Measurements from ENCODE around the gene SCYGR3. TPM values are rescaled to one million over a fixed set of nuclear protein-coding genes. Genes with fewer than 3 reads are reported as not detected.
A peak's percentile ranks its signal among the peaks of the same experiment; 100 is the strongest.

The SCYGR3 gene, protein sequence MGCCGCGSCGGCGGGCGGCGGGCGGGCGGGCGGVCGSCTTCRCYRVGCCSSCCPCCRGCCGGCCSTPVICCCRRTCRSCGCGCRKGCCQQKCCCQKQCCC
- total RNA-seq, result not detected

DNA sequence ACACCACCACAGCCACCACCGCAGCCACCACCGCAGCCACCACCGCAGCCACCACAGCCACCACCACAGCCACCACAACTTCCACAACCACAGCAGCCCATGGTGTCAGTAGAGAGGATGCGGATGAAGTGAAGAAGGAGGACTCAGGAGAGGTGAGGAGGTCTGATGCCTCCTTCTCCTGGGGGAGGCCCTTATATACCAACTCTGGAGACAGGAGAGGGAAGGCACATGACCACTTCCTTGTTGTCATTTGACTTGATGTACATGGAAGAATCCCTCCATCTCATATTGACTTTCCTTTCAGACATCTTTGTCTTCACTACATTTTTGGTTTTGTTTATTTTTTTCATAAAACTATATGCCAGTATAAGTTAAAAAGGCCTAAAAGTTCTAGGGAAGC lies at the start of gene SCYGR3:
Gene SCYGR3 (minus strand): TSS at position 101 of the 400 bp plus-strand sequence. CDS start 0 bp downstream, at position 101.
- DNase-seq (ENCODE audit: low spot score in 2 of 2) (no peak), ATAC-seq (no peak)
- Mint-ChIP-seq H3K36me3 (no peaks in the 10 kb centered on the region), H3K9me3 (no peaks in the 10 kb centered on the region), H3K27ac (no peak within 1 kb of the TSS)

DNA sequence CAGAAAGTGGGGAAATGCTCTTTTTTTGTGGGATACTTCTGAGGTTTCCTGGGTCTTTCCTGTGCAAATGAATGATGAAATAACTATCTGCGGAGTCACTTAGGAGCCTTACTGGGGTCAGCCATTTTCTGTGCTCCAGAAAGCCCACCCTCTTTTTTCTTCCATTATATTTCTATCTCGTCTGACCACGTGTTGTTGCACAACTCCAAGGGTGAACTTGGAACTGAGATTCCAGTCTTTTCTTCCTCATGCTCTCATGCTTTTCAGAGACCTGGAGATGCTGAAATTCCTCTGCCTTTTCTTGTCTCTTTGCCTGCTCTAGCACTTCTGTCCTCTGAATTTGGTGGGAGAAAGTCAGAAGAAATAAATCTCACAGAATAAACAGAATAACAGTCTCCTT lies 47.2 kb upstream of the SCYGR3 start:
- DNase-seq (ENCODE audit: low spot score in 2 of 2) (no peak), ATAC-seq (no peak)
- no peaks in the 10 kb centered on the region for H3K9me3 Mint-ChIP-seq
- H3K36me3 Mint-ChIP-seq, result no peaks in the 10 kb centered on the region
- H3K27ac Mint-ChIP-seq, result no peak overlapping the region

DNA sequence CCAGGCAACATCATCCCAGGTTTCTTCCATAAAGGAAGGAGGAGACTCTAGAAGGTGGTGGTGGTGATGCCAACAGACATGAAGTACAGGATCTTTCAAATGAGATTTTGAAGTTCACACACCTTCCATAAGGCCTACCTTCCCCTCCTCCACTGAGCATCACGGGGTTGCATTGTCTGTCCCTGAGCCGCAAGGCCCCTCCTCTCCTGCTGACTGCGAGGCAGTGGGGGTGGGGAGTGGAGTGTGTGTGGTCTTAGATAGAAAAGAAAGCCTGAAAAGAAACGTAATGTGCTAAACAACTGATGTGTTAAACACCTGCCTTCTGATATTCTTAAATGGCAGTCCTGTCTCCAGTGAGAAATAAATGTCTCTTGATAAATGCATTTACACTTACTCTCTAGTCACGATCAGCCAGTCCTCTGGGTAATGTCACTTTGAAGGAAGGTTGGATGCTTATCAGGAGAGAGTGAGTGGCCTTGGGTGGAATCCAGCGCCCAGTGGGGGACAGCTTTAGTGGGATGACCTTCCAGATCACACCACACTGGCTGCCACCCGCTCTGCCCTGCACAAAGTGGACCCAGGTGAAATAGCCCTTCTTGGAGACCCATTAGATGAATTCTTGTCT lies 46.5 kb upstream of the SCYGR3 start:
- DNase-seq (ENCODE audit: low spot score in 2 of 2) (no peak), ATAC-seq (no peak)
- Mint-ChIP-seq H3K36me3 (no peaks in the 10 kb centered on the region), H3K27ac (no peak overlapping the region), H3K9me3 (no peaks in the 10 kb centered on the region)

DNA sequence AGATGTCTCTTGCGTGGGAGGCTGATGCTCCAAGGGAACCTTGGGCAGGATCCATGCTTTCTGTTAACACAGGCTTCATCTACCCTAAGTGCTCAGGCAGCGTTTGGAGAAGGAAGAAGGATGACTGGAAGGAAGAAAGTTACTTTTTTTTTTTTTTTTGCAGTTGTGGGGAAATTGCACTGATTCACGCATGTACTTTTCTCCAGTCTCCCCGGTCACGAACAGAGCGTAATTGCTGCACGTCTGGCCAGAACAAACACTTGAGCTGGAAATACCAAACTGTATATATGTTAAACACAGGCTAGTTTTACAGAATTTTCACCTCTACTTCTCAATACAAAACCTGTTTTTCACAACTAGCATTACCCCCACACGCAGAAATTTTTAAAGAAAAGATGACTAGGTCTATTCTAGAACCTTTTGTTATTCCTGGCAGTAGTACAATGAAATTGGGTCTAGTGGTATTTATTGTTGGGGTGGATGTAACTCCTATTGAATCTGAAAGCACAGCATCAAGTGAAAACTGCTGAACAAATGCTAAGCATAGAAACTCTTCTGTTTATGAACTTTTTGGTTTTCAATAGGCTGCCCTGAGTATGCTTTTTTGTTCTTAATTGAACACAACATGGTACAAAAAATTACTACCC lies 42.7 kb upstream of the SCYGR3 start:
- ATAC-seq (no peak), DNase-seq (ENCODE audit: low spot score in 2 of 2) (no peak)
- Mint-ChIP-seq H3K36me3 (no peaks in the 10 kb centered on the region), H3K9me3 (no peaks in the 10 kb centered on the region), H3K27ac (no peak overlapping the region)

DNA sequence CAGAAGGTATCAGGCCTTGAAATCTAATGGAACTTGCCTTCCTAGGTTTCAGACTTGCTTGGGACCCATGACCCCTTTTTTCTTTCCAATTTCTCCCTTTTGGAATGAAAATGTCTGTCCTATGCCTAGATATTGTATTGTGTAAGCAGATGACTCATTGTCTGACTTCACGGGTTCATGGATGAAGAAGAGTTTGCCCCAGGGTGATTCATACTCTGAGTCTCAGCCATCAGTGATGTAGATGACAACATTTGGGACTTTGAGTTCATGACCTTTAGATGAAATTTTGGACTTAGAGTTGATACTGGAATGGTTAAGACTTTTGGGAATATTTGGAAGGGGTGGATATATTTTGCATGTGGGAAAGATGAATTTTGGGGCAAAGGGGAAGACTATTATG lies 40.8 kb upstream of the SCYGR3 start:
- H3K9me3 Mint-ChIP-seq, result no peaks in the 10 kb centered on the region
- ATAC-seq (peak; percentile 71 to 74), DNase-seq (ENCODE audit: low spot score in 2 of 2) (no peak)
- no peak overlapping the region for H3K27ac Mint-ChIP-seq
- no peaks in the 10 kb centered on the region for H3K36me3 Mint-ChIP-seq

DNA sequence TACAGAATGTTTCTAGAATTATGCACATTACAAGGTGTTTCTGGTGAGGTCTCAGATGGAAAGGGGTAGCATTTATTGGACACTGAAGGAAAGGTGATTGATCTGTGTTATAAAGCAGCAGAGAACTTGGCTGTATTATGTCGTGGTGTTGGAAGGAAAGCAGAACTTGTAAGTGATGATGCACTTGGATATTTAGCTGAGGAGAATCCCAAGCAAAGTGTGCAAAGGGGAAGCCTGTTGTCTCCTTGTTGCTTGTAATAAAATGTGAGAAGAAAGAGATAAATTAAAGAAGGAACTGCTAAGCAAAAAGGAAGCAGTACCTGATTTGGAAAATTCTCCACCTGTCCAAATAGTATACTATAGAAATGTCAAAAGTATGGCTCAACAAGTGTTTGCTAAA lies 39.8 kb upstream of the SCYGR3 start:
- no peak for ATAC-seq
- H3K36me3 Mint-ChIP-seq, result no peaks in the 10 kb centered on the region
- no peak for DNase-seq (ENCODE audit: low spot score in 2 of 2)

DNA sequence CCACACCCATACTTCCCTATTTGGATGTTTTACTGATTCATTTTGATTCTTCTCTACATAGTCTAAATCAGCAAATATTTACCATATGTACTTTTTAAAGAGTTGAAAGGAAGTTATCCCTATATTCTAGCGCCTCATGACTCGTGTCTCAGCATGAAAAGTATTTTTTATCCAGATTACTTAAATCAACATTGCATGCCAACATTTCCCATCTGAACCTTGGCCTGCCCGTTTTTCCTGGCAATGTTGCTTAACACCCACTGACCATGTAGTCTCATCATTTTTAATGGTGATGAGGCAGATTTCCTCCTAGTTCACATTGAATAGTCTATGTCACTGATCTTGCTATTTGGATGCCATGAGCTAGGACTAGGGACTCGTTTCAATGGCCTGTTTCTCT lies 38.8 kb upstream of the SCYGR3 start:
- no peak for ATAC-seq

More for the DNA sequence above, 39.8 kb upstream of the SCYGR3 start:
- Mint-ChIP-seq H3K9me3 (no peaks in the 10 kb centered on the region), H3K27ac (no peak overlapping the region)

DNA sequence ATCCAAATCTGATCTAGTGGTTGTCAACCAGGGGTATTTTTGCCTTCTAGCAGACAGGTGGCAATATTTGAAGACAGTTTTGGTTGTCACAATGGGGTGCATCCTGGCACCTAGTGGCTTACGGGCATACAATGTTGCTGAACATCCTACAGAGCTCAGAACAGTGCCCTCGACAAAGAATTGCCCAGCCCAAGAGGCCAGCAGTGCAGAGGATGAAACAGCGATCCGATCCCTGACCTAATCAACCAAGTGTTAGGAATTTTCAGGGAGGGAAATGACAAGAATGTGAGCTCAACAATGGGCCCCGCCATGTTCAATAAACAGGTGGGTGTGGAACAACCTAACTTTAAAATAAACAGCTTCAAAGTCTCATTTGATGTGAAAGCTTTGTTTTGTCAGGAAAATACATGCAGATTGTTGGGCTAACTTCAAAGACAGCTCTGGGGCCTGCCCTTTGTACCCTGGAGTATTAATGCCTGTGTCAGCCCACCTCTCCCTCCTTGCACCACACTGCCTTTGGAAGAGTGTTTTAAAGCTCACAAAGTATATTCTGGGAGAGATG lies 29.4 kb upstream of the SCYGR3 start:
- no peak for DNase-seq (ENCODE audit: low spot score in 2 of 2)
- H3K9me3 Mint-ChIP-seq, result no peaks in the 10 kb centered on the region
- no peak for ATAC-seq

More for the DNA sequence above, 38.8 kb upstream of the SCYGR3 start:
- no peak for DNase-seq (ENCODE audit: low spot score in 2 of 2)
- Mint-ChIP-seq H3K9me3 (no peaks in the 10 kb centered on the region), H3K36me3 (no peaks in the 10 kb centered on the region), H3K27ac (no peak overlapping the region)

DNA sequence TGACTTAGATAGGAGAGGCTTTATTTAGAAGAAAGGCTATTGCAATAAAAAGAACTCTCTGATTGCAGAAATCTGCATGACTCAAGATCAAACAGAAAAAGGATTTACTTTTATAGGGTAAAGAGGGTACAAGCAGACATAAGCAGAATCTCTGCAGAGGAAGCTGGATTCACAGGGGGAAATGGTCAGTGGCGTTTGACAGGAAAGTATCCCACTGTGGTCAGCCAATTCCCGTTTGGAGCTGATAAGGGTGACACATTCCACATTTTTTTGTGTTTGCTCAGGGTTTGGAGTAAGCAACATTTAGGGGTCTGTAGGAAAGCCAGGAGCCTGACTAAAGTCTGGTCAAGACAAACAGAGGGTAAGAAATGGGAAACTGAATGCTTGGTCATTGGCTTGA lies 28.0 kb upstream of the SCYGR3 start:
- H3K9me3 Mint-ChIP-seq, result no peaks in the 10 kb centered on the region
- no peaks in the 10 kb centered on the region for H3K36me3 Mint-ChIP-seq
- DNase-seq (ENCODE audit: low spot score in 2 of 2) (no peak), ATAC-seq (no peak)
- H3K27ac Mint-ChIP-seq, result no peak overlapping the region

More for the DNA sequence above, 29.4 kb upstream of the SCYGR3 start:
- Mint-ChIP-seq H3K27ac (no peak overlapping the region), H3K36me3 (no peaks in the 10 kb centered on the region)

DNA sequence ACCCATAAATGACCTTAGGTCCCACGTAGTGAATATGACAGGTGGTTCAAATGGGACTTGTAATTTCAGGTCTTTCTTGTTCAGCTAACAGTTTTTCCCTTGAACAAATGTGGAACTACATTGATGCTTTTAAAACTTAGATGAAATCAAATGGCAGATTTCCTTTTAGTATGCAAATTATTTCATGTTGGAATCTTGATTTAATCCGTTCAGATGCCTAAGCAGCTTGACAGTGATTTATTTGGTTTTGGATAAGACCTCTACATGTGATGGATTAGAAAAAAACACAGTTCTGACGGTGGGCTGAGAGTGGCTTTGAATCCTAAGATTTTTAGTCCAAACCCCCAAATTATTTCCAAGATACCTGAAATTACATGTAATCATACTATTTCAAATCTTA lies 19.6 kb upstream of the SCYGR3 start:
- Mint-ChIP-seq H3K27ac (no peak overlapping the region), H3K9me3 (no peaks in the 10 kb centered on the region)
- no peak for DNase-seq (ENCODE audit: low spot score in 2 of 2)

DNA sequence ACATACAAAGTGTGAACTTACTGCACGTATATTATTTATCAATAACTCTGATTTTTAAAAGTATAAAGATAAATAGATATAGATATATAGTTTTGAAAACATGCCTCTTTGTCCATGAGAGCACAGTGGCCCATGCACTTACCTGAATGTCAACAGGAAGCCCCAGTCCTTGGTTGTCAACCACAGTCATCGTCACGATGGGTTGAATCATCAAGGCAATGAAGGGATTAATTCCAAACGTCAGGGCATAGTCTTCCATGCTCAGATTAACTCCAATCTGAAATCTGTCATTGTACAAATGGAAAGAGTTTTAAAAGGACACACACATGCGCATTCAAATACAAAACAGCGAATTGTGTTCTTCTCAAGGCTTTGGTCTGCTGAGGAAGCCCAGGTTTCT lies 18.2 kb upstream of the SCYGR3 start:
- no peak for DNase-seq (ENCODE audit: low spot score in 2 of 2)
- Mint-ChIP-seq H3K9me3 (no peaks in the 10 kb centered on the region), H3K36me3 (no peaks in the 10 kb centered on the region), H3K27ac (no peak overlapping the region)
- ATAC-seq, result no peak

More for the DNA sequence above, 19.6 kb upstream of the SCYGR3 start:
- H3K36me3 Mint-ChIP-seq, result no peaks in the 10 kb centered on the region
- ATAC-seq, result no peak

DNA sequence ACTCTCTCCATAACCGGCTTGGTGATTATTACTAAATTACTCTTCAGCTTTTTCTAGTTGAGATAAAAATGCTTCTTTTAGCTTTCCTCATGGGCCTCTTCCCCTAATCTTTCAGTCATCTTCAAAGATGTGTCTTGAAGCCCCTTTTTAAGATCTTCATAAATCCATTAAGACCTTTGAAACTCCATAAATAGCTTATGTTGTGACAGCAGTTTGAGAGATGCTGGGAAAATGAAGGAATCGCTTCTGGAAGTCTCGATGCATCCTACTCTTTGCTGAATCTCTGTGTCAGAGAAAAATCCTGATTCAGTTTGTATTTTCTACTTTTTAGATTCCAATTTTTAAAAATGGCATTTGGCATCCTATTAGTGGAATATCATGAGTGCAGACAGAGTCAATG lies 15.7 kb upstream of the SCYGR3 start:
- DNase-seq (ENCODE audit: low spot score in 2 of 2), result no peak
- no peak for ATAC-seq
- Mint-ChIP-seq H3K9me3 (no peaks in the 10 kb centered on the region), H3K36me3 (no peaks in the 10 kb centered on the region), H3K27ac (no peak overlapping the region)

DNA sequence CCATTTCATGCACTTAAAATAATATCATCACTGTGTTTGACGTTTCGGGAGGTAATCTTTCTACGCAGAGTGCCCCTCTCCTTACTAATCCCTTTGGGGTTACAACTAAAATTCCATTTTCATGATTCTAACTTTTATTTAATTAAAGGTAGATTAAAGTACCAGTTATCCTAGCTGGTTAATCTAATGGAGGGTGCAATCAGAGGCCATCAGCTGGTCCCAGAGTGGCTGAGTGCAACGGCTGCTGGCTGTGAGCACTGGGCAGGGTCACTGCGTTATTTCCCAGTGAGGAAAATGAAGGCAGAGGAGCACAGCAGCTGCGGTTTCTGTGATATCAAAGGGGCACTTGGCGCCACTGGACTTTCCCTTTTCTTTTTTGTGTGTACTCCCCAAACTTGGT lies 14.8 kb upstream of the SCYGR3 start:
- DNase-seq (ENCODE audit: low spot score in 2 of 2) (no peak), ATAC-seq (no peak)
- H3K36me3 Mint-ChIP-seq, result no peaks in the 10 kb centered on the region
- no peak overlapping the region for H3K27ac Mint-ChIP-seq
- no peaks in the 10 kb centered on the region for H3K9me3 Mint-ChIP-seq

DNA sequence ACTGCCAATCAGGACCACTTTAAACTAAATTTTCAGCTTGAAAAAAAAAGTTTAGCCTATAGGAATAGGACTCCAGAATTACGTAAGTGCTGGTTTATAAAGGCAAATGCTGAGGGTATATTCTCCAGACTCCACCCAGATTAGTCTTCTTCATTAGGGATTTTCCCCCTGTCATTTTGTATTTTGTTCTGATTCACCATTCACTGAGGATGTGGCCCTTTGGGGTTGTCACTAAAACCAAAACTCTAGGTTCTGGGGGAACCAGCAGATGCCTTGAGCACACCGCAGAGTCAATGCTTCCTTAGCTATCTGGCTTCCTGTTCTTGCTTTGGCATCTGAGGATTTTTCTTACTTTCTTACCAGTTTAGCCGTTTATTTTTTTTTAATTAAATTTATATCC lies 13.1 kb upstream of the SCYGR3 start:
- H3K9me3 Mint-ChIP-seq, result no peaks in the 10 kb centered on the region
- no peak for DNase-seq (ENCODE audit: low spot score in 2 of 2)
- no peaks in the 10 kb centered on the region for H3K36me3 Mint-ChIP-seq
- ATAC-seq, result peak; percentile 78 to 86
- no peak overlapping the region for H3K27ac Mint-ChIP-seq

DNA sequence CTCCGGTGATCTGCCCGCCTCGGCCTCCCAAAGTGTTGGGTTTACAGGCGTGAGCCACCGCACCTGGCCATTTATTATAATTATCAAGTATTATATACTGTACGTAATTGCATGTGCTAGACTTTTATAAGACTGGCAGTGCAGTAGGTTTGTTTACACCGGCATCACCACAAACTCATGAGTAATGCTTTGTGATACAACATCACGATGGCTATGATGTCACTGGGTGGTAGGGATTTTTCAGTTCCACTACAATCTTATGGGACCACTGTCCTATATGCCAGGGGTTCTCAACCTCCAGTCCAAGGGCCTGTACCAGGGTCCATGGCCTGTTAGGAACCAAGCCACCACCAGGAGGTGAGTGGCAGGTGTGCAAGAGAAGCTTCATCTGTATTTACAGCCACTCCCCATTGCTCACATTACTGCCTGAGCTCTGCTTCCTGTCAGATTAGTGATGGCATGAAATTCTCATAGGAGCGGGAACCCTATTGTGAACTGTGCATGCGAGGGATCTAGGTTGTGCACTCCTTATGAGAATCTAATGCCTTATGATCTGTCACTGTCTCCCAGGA lies 12.0 kb upstream of the SCYGR3 start:
- H3K36me3 Mint-ChIP-seq, result no peaks in the 10 kb centered on the region
- H3K9me3 Mint-ChIP-seq, result no peaks in the 10 kb centered on the region
- DNase-seq (ENCODE audit: low spot score in 2 of 2) (no peak), ATAC-seq (no peak)
- H3K27ac Mint-ChIP-seq, result no peak overlapping the region

DNA sequence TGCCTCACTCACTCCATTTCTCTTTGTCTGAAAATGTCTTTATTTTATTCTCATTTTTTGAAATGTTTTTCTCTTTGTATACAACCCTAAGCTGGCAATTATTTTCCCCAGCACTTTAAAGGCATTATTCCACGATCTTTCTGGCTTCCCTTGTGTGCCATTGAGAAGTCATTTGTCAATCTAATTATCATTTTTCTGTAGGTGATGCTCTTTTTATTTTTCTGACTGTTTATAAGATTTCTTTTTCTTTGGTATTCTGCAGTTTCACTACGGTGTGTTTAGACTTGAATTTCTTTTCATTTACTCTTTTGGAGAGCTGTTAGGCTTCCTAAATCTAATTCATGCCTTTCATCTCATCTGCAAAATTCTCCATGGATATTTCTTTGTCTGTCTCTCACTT lies 10.8 kb upstream of the SCYGR3 start:
- no peak for DNase-seq (ENCODE audit: low spot score in 2 of 2)
- no peak for ATAC-seq
- Mint-ChIP-seq H3K9me3 (no peaks in the 10 kb centered on the region), H3K27ac (no peak overlapping the region), H3K36me3 (no peaks in the 10 kb centered on the region)

DNA sequence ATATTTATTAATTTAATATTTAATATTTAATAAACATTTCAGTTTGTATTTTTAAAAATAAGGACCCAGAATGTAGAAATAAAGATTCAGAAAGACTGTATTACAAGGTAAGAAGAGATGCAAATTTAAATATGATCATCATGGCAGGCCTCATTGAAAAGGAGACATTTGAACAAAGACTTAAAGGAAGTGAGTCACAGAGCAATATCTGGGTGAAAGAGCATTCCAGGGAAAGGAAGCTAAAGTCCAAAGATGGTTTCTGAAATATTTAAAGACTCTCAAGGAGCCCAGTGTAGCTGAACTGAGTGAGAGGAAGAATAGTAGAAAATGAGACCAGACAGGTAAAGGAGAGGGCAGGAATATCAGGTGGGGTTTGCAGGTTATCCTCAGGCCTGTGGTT lies 8.6 kb upstream of the SCYGR3 start:
- ATAC-seq (no peak), DNase-seq (ENCODE audit: low spot score in 2 of 2) (no peak)
- Mint-ChIP-seq H3K27ac (no peak overlapping the region), H3K36me3 (no peaks in the 10 kb centered on the region), H3K9me3 (no peaks in the 10 kb centered on the region)

Data from activated naive CD4-positive, alpha-beta T cell treated with anti-CD3 and anti-CD28 coated beads, Interleukin-2, amount 50 U/mL, for 72 hours (primary cell).